Caco-2 (cell line): ENCODE measurements around the gene CLEC2B. TPM values are rescaled to one million over a fixed set of nuclear protein-coding genes. Genes with fewer than 3 reads are reported as not detected.

Experiments
- Bru-seq: library from RNA; stranded (reverse); fragments of 400-500 nt; gene quantifications from one replicate; lab custom pipeline; 2021; lab: Mats Ljungman, UMichigan
- BruChase-seq, 2 experiments: library from RNA; stranded (reverse); fragments of 400-500 nt; gene quantifications; one replicate each; lab custom pipeline; 2021; lab: Mats Ljungman, UMichigan
- BruUV-seq: library from RNA; stranded (reverse); fragments of 400-500 nt; replicated peaks from 2 replicates; lab custom pipeline; 2021; lab: Mats Ljungman, UMichigan
- CTCF ChIA-PET: fragments of 300-600 bp; sonication (Branson Sonifier 250); formaldehyde crosslinking; loops from one replicate; lab custom pipeline; 2022; ENCODE audit warnings: antibody characterized with exemption; lab: Charles Lee
- POLR2A ChIA-PET: fragments of 300-600 bp; sonication (Branson Sonifier 250); formaldehyde crosslinking; loops from one replicate; lab custom pipeline; 2022; ENCODE audit warnings: antibody characterized with exemption; lab: Charles Lee
- DNase-seq, 2 experiments: peaks; one replicate each; pipeline versions ENCODE4 v3.0.0 to v3.0.0-alpha.2; 2020 to 2022
- H3K27me3 ChIP-seq: replicated peaks from 2 replicates; pipeline ENCODE4 v1.6.0; 2011; ENCODE audit warnings: low read length; ENCODE audit not compliant: control insufficient read depth, insufficient read depth
- H3K36me3 ChIP-seq: 2 replicates; pipeline ENCODE4 v1.5.1; 2011; ENCODE audit warnings: low read length; ENCODE audit not compliant: control insufficient read depth, insufficient read depth
- H3K4me1 ChIP-seq: fragments of 250-450 bp; sonication (Bioruptor Pico); 2 replicates; pipeline ENCODE4 v1.5.1; 2020; ENCODE audit warnings: mild to moderate bottlenecking
- H3K4me3 ChIP-seq: 2 replicates; pipeline ENCODE4 v1.5.1; 2011; ENCODE audit warnings: low read depth, mild to moderate bottlenecking, control low read depth, low read length
- H3K9me3 ChIP-seq: fragments of 250-450 bp; sonication (Bioruptor Pico); 2 replicates; pipeline ENCODE4 v1.5.1; 2020; ENCODE audit warnings: mild to moderate bottlenecking, moderate library complexity
- H3K27ac Mint-ChIP-seq: one replicate; pipeline ENCODE4 v1.8.0; 2022; ENCODE audit warnings: mixed read lengths; ENCODE audit not compliant: unreplicated experiment
- H3K27me3 Mint-ChIP-seq: one replicate; pipeline ENCODE4 v1.8.0; 2022; ENCODE audit warnings: mixed read lengths; ENCODE audit not compliant: insufficient read depth, unreplicated experiment
- H3K36me3 Mint-ChIP-seq: one replicate; pipeline ENCODE4 v1.8.0; 2022; ENCODE audit warnings: mild to moderate bottlenecking, mixed read lengths; ENCODE audit not compliant: insufficient read depth, unreplicated experiment
- H3K4me1 Mint-ChIP-seq: one replicate; pipeline ENCODE4 v1.8.0; 2022; ENCODE audit warnings: low read depth, mixed read lengths; ENCODE audit not compliant: unreplicated experiment
- H3K4me3 Mint-ChIP-seq: one replicate; pipeline ENCODE4 v1.8.0; 2022; ENCODE audit warnings: mild to moderate bottlenecking, moderate library complexity, mixed read lengths; ENCODE audit not compliant: unreplicated experiment
- H3K9me3 Mint-ChIP-seq: one replicate; pipeline ENCODE4 v1.8.0; 2022; ENCODE audit warnings: mixed read lengths; ENCODE audit not compliant: unreplicated experiment
- intact Hi-C: fragments of 100-400 bp; cut with micrococcal nuclease; formaldehyde crosslinking; loops from one replicate; pipeline ENCODE4 v1.10.0; 2022; ENCODE audit not compliant: unreplicated experiment
- long read RNA-seq: library from polyadenylated mRNA; stranded (forward); transcript quantifications from one replicate; pipeline ENCODE4 v2.0.0, GENCODE V29; 2022
- total RNA-seq: library from RNA; stranded (reverse); gene quantifications from 2 replicates; pipeline ENCODE4 v1.2.3, GENCODE V29; 2022
- TF ChIP-seq, protein P1 (sequence below), 2 experiments: fragments of 200-600 bp in 1 of 2; IDR thresholded peaks; 1 replicate in 1 of 2; 2 replicates in 1 of 2; pipeline versions ENCODE4 v1.5.1 to v1.8.0; 2011 to 2022; ENCODE audit warnings: antibody characterized with exemption in 1 of 2, control low read depth in 1 of 2, inconsistent platforms in 1 of 2, low read depth in 1 of 2, low read length in 1 of 2, mild to moderate bottlenecking in 1 of 2, moderate library complexity in 1 of 2; ENCODE audit not compliant: insufficient read depth in 1 of 2, severe bottlenecking in 1 of 2, unreplicated experiment in 1 of 2

Gene CLEC2B
- total RNA-seq = not detected in 2 replicates
- Bru-seq, nascent RNA = percentile 5 among the genes with signal in this experiment
- not detected for BruChase-seq, experiment 1, labeled RNA remaining after a 2-hour chase
- BruChase-seq, experiment 2, labeled RNA remaining after a 6-hour chase = not detected
- long read RNA-seq = 0 reads

DNA sequence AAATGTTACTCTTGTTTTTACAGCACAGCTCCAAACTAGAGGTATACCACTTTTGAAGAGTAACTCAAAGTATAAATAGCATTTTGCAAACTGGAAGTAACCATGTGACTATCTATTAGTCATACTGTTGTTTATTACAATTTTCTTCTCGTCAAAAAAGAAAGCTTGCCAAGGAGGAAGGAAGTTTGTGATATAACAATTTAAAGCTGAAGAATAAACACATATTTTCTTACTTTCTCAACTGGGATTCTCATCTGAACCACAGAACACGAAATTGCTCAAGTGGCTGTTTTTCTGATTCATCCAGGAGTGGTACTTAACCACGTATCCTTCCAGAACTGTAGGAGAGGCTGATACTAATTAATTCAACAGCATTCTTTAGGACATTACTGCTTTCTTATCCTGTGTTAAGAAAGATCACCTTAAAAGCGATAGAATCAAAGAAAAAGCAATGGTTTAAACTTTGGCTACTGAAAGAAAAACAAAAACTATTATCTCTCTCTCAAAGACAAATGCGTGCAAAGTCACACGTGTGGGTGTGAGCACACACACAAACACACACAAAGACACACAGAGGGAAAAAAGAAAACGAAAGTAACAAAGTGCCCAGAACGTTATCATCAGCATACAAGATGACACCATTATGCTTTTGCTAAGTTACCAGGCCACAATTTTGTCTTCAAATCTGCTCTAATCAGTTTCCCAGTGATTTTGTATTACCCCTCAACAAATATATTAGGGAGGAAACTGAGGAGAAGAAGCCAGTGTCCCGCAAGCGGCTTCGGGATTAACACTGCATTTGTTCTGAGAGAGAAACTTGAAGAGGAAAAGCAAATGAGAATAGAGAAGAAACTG is at the start of gene CLEC2B:
Gene CLEC2B, minus strand, starts transcription at position 48 of the 855 bp plus-strand sequence.
- Mint-ChIP-seq H3K27me3 (peaks cover 17% of the 10 kb centered on the region), H3K9me3 (no peaks in the 10 kb centered on the region), H3K27ac (no peak within 1 kb of the TSS), H3K4me1 (peaks cover 15% of the 10 kb centered on the region), H3K36me3 (no peaks in the 10 kb centered on the region), H3K4me3 (peak within 1 kb of the TSS; percentile 40)
- intact Hi-C loops = no loop called here
- Histone ChIP-seq H3K4me1 (no peaks in the 10 kb centered on the region; the same call in 1 of the 2 replicates), H3K27me3 (no peaks in the 10 kb centered on the region), H3K9me3 (no peaks in the 10 kb centered on the region), H3K36me3 (no peaks in the 10 kb centered on the region), H3K4me3 (no peak within 1 kb of the TSS)
- ChIA-PET POLR2A (no interaction called here), CTCF (no interaction called here)
- TF ChIP-seq, protein P1, sequence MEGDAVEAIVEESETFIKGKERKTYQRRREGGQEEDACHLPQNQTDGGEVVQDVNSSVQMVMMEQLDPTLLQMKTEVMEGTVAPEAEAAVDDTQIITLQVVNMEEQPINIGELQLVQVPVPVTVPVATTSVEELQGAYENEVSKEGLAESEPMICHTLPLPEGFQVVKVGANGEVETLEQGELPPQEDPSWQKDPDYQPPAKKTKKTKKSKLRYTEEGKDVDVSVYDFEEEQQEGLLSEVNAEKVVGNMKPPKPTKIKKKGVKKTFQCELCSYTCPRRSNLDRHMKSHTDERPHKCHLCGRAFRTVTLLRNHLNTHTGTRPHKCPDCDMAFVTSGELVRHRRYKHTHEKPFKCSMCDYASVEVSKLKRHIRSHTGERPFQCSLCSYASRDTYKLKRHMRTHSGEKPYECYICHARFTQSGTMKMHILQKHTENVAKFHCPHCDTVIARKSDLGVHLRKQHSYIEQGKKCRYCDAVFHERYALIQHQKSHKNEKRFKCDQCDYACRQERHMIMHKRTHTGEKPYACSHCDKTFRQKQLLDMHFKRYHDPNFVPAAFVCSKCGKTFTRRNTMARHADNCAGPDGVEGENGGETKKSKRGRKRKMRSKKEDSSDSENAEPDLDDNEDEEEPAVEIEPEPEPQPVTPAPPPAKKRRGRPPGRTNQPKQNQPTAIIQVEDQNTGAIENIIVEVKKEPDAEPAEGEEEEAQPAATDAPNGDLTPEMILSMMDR (IDR thresholded peaks at IDR 0.05; ENCODE audit: insufficient read depth in 1 of 2, low read depth in 1 of 2, low read length in 1 of 2, severe bottlenecking in 1 of 2, unreplicated experiment in 1 of 2) = no peak
- no peak for DNase-seq
- no TSS peak for BruUV-seq

DNA sequence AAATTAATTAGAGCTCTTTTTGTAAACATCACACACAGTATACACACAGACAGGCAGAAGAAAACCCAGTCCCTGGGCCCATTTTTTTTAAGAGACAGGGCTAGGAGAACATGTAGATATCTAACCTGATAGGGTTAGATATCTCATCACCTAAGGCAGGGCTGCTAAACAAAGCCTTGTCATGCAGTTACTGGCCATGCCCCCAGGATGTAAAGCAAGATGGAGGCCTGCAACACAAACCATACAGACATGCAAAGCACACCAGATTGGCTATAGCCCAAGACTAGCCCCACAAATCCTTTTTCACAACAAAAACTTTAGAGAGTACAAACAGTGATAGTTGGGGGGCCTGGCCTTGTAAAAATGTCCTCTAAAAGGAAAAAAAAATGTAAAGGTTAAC is 42.6 kb upstream of the CLEC2B start:
- no TSS peak for BruUV-seq
- H3K27me3 ChIP-seq = no peaks in the 10 kb centered on the region
- no peaks in the 10 kb centered on the region for H3K4me1 Mint-ChIP-seq
- ChIA-PET POLR2A (no interaction called here), CTCF (no interaction called here)
- H3K9me3 Mint-ChIP-seq = peaks cover 55% of the 10 kb centered on the region
- peaks cover 2% of the 10 kb centered on the region for H3K27me3 Mint-ChIP-seq
- no peak overlapping the region for H3K27ac Mint-ChIP-seq
- no peaks in the 10 kb centered on the region for H3K4me1 ChIP-seq
- H3K9me3 ChIP-seq = peaks cover 19% of the 10 kb centered on the region
- no peak for DNase-seq
- no peaks in the 10 kb centered on the region for H3K36me3 Mint-ChIP-seq
- no peak overlapping the region for H3K4me3 Mint-ChIP-seq
- no peak overlapping the region for H3K4me3 ChIP-seq
- TF ChIP-seq, protein P1 (IDR thresholded peaks at IDR 0.05; ENCODE audit: insufficient read depth in 1 of 2, low read depth in 1 of 2, low read length in 1 of 2, severe bottlenecking in 1 of 2, unreplicated experiment in 1 of 2) = no peak
- intact Hi-C loops = no loop called here
- H3K36me3 ChIP-seq = no peaks in the 10 kb centered on the region

DNA sequence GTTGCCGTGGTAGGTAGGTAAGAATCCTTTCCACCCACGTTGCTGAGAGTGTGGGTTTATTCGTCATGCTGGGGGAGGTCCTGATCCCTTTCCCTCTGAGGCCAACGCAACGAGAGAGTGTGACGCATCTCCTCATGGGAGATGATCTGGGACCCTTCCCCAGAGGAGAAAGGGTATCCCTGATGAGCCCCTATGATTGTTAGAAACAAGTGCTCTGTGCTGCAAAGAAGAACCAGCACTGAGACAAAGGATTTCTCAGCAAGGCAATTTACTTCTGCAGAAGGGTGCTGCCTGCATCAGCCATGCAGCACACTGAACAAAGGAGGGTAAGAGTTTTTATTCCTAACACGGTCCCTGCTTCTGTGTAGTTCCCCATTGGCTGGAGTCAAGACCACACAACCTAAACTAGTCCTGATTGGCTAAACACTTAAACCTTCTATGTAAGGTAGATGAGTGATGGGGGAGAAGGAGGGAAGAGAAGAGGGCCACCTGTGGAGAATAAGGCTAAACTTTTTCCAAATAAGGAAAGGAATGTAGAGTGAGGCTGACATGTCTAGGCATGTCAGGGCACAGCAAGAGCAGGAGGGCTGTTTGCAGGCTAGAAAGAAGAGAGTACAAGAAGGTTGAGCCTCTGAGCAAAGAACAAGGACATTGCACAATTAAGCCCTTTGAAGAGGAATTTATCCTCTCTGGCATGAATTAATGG is 41.7 kb upstream of the CLEC2B start:
- peaks cover 19% of the 10 kb centered on the region for H3K9me3 ChIP-seq
- no peak for DNase-seq
- POLR2A ChIA-PET = no interaction called here
- H3K4me3 Mint-ChIP-seq = no peak overlapping the region
- CTCF ChIA-PET = no interaction called here
- no TSS peak for BruUV-seq
- peaks cover 2% of the 10 kb centered on the region for H3K27me3 Mint-ChIP-seq
- intact Hi-C loops = no loop called here
- peaks cover 55% of the 10 kb centered on the region for H3K9me3 Mint-ChIP-seq
- no peak overlapping the region for H3K27ac Mint-ChIP-seq
- H3K4me1 ChIP-seq = no peaks in the 10 kb centered on the region
- H3K36me3 Mint-ChIP-seq = no peaks in the 10 kb centered on the region
- no peak overlapping the region for H3K4me3 ChIP-seq
- TF ChIP-seq, protein P1 (IDR thresholded peaks at IDR 0.05; ENCODE audit: insufficient read depth in 1 of 2, low read depth in 1 of 2, low read length in 1 of 2, severe bottlenecking in 1 of 2, unreplicated experiment in 1 of 2) = no peak
- no peaks in the 10 kb centered on the region for H3K27me3 ChIP-seq
- no peaks in the 10 kb centered on the region for H3K4me1 Mint-ChIP-seq
- no peaks in the 10 kb centered on the region for H3K36me3 ChIP-seq
